ENCODE results near the gene VPS11.

VPS11 gene

DNA sequence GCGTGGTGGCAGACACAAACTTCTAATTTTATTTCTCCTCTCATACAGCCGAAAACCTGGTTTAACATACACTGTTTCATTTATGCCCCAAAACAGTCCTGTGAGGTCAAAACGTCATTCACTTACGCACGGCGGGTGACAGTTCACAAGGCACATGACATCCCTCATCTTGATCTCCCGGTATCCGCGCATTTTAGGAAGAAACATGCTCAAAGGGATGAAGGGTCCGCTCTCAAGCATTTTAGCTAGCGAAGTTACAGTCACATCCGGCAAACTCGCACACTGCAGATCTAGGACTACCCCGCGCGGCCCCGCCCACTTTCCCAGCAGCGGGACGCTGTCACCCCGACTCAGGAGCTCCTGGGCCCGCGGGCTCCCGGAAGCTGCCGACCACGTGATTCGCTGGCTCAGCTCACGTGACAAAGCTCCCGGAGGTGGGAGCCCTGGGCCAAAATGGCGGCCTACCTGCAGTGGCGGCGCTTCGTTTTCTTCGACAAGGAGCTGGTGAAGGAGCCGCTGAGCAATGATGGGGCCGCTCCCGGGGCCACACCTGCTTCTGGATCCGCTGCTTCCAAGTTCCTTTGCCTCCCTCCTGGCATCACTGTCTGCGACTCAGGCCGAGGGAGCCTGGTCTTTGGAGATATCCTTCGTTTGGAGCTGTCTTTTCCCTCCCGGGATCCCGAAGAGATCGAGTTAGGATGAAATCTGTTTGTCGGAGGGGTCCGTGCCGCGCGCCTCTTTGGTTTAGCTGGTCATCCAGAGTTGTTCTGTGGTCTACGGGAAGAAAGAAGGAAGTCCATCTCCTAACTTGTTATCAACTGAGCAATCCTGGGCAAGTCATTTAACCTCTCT, at the start of gene VPS11:
TSS of gene VPS11 (plus strand) at position 448 of the 852 bp plus-strand sequence. CDS start at position 454, 6 bp downstream.
- DNase-seq (ENCODE audit: low read depth): peak; percentile 99

DNA sequence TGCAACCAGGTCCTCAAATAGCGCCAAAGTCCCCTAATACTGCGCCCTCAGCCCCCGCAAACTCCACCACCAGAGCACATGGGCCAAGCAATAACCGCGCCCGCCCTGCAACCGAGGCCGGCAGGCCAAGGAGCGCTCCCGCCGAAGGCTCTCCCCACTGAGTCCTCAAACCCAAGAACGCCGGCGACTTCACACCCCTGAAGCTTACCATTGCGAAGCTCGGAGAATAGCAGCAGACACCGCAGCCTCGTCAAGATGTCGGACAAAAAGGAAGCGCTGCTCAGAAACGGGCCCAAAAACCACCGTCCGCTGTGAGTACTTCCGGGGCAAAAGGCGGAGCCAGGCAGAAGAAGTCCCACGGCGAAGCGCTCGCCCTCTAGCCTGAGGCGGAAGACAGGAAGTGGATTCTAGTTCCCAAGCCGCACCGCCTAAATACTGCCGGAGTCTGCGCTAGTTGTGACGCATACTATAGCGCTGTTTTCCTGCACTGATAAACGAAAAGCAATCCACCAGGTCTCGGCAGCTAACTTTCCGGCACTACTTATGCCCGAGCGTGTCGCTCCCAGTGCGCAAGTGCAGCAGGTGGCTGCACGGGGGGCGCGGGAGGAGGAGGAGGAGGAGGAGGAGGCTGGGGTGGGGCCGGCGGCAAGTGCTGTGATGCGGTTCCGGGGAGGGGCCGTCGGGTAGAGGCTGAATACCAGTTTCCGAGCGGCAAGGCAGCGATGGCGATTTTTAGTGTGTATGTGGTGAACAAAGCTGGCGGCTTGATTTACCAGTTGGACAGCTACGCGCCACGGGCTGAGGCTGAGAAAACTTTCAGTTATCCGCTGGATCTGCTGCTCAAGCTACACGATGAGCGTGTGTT, 49.3 kb upstream of the VPS11 start, which contains the start of the genes RPS25 and TRAPPC4:
TSS of gene RPS25 (minus strand) at position 270 of the 865 bp plus-strand sequence. CDS start at position 211, 59 bp downstream.
TSS of gene TRAPPC4 (plus strand) at position 693 of the 865 bp plus-strand sequence. CDS start at position 723, 30 bp downstream.
- DNase-seq (ENCODE audit: low read depth): peak; percentile 97

DNA sequence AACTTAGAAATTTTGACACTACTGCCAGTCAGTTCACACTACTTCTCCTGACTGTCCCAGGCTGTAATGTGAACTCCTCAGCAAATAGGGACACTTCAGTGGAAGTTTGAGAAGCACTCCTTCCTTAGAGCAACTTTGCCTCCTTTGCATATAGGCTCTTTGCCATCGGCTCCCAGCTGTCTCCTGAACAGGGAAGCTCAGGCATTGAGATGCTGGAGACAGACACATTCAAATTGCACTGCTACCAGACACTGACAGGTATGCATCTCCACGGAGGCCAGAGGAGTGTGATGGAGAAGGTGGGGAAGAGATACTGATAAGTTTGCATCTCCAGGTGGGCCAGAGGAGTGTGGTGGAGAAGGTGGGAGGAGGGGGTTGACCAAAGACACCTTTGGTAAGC, 47.6 kb upstream of the VPS11 start:
- DNase-seq (ENCODE audit: low read depth): no peak

DNA sequence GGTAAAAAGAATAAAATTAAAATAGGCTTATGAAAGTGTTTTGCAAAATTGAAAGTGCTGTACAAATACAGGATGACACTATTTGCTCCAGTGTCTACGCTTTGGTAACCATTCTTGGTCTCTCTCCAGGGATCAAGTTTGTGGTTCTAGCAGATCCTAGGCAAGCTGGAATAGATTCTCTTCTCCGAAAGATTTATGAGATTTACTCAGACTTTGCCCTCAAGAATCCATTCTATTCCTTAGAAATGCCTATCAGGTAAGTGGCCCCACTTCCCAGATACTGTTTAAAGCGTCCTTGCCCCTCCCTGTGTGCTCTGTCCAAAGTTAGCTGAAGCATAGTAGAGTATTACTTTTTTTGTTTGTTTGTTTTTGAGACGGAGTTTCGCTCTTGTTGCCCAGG, 46.0 kb upstream of the VPS11 start:
- DNase-seq (ENCODE audit: low read depth): no peak

DNA sequence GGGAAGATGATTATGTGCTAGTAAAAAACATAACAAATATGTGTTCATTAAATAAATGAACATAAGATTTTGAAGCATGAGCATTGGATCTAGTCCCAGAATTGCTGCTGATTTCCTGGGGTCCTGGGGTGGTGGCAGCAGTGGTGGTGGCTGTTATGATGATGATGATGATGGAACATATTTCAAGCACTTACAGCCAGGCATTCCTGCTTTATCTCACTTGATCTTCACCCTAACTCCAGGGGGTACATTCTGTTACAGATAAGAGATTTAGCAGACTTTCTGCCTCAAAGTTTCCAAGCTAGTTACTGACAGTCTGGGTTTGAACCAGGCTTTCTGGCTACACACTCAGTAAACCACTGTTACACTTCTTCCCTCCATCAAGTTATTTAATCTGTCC, 43.9 kb upstream of the VPS11 start:
- DNase-seq (ENCODE audit: low read depth): no peak

DNA sequence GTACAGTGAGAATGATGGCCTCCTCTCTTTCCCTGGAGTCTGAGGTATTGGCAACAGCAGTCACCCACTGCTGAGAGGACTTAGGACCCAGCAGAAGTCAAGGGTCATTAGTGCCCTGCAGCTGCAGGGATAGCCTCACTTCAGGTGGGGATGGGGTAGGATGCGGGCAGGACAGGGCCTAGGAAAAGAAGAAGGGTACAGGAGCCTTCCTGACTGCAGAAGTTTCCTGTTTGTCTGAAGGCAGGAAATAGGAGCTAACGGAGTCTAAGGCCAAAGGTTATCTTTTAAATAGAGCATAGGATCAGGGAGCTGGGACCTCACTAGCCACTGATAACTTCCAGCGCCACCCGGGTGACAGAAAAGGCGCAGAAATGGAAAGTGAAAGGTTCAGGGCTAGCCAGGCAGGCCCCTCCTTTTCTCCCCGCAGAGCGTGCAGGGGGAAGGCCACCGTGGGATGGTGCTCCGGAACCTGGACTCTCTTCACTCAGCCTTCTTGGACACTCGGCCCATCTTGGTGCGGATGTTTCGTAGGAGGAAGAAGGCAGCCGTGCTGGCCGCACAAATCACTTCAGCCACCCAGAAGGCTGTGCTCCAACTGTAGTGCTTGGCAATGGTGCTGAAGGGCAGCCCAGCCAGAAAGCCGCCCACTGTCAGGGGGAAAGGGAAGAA, 43.1 kb upstream of the VPS11 start:
- DNase-seq (ENCODE audit: low read depth): no peak

DNA sequence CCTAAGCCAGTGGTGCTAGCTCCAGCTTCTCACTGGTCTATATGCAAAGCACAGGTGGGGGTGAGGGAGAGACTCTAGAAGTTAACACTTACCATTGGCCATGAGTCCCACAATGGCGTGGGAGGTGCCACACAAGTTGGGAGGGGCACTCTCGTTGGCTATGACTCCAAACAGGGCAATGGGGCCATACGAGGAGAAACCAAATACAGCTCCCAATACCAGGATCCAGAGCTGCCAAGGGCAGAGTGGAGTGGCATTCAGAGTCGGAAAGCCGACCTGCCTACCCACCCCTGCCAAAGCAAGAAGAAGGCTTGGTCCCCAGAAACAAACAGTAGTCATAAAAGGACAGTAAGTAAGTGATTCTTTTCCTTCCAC, 42.5 kb upstream of the VPS11 start:
- DNase-seq (ENCODE audit: low read depth): no peak

DNA sequence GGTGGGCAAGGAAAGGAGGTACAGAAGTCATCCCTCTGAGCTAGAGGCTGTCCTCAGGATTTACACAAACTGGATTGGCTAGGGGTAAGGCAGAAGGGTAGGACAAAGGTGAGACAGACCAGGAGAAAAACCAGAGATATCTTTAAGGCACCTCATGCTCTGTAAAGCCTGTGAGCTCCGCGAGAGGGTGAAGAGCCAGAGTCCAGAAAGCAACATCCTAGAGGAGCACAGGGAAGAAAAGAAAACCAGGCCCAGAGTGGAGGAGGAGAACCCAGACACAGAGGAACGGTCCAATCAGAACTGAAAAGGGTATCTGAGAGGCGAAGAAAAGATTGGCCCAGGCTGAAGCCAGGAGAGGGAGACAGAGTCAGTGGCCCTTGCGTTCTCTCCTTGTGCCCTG, 42.1 kb upstream of the VPS11 start:
- DNase-seq (ENCODE audit: low read depth): no peak

DNA sequence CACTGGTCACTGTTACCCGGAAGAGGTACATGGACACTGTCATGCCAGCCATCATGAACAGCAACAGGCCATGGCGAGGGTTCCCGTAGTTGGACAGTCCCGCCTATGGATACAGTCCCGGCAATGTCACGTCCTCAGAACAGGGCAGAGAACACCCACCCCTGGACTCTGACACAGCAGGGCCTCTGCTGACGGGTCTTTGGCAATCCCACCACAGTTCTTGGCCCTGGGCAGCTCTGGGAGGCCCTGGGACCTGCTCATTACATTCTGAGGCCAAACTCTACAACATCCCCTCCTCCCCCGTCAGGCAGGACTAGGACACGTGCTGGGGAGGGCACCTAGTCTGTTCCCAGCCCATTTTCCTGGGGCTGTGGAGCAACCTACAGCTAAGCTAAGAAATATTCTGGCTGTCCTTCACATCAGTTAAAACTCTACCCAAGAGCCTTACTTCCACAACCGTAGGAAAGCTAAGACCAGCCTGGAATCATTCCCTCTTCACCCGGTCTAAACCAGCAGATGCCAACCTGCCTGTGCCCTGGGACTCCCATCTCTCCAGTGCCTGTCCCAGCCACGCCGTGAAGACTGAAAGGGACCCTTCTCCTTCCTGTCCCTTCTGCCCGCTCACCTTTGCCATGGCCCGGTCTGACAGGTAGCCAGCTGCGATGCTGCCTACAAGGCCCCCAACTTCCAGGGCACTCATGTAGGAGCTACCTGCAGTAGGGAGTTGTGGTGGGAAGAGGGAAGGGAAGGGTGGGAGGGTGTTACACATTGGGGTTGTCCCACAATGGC, 41.4 kb upstream of the VPS11 start:
- no peak for DNase-seq (ENCODE audit: low read depth)

DNA sequence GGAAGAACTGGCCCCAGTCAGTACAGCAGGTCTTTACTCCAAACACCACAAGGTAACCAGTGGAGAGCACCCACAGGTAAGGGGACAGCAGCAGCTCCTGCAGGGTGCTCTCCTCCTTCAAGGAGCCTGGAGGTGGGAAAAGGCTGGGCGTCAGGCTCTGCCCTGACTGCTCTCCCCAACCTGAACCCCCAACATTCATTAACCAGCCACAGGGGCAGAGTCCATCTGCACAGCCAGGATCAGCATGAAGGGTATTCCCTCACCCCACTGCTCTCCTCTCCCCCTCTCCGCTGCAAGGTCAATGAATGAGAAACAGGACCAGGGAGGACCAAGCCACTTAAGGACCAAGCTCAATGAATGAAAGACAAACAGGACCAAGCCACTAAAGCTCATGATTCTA, 40.6 kb upstream of the VPS11 start:
- DNase-seq (ENCODE audit: low read depth): no peak

DNA sequence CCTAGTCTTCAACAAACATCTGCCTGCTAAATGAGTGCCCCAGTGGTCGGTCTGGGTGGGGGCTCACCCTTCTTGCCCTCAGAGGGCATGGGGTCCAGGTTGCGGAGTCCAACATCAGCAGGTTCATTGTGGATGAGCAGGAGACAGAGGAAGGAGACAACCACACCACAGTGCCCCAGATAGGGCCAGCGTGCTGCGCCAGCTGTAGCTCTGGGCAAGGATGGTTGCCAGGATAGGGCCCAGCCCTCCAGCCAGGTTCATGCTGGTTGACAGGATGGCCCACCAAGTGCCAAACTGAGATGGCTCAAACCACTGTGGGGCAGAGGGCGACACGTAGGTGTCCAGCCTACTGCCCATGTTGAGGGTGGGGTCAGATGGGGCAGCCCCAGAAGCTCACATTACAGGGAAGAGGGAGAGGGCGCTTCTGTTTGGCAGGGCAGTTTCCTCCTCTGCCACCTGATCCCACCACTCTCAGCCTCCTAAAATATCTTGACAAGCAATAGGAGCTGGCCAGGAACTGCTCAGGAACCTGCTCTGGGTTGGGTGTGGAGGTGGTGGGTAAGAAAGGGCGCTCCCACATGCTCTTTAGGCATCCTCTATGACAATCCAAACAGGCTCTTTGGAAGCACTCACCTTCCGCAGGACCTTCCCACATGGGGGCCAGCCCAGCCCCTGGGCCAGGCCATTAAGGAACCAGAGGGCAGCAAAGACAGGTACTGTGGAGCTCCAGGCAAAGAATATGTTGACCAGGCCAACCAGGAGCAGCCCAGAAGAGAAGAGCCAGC, 39.9 kb upstream of the VPS11 start:
- DNase-seq (ENCODE audit: low read depth): no peak

DNA sequence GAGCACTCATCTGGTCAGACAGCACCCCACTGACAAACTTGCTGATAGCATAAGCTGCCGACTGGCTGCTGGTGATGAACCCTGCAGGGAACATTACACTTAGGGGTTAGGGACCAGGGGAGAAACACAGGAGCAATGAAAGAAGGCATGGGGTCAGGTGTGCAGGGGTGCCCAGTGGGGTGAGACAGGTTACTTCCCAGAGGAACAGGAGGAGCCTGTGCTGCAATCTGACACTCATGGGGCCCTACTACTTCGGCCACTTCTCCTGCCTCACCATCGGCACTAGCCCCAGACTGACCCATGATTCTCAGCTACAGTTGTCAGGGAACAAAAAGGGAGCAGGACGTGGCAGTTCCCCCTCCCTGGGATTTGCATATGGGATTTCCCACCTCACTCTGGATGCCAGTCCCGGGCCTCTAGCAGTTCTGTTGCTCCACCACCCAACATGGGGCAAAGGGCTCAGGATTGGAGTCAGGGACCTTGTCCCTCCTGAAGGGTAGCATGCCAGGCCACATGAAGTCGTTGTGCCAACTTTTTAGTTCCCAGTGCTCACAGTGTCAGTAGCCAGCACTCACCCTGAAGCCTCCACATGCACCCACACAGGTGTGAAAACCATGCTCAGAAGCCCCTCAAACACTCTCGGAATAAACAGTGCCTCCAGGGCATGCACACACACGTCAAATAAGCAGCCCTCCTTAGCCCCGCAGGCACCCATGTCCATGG, 39.1 kb upstream of the VPS11 start:
- no peak for DNase-seq (ENCODE audit: low read depth)

DNA sequence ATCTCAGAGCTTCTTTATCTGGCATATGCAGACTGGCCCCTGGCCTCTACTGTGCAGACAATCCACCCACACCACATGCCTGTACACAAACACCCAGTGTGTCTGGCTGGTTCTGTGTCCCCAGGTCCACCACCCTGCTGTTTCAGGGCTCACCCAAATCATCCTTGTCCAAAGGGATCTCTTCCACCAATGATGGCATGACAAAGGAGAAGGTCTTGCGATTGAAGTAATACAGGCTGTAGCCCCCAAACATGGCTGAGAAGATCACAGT, 38.6 kb upstream of the VPS11 start:
- no peak for DNase-seq (ENCODE audit: low read depth)

DNA sequence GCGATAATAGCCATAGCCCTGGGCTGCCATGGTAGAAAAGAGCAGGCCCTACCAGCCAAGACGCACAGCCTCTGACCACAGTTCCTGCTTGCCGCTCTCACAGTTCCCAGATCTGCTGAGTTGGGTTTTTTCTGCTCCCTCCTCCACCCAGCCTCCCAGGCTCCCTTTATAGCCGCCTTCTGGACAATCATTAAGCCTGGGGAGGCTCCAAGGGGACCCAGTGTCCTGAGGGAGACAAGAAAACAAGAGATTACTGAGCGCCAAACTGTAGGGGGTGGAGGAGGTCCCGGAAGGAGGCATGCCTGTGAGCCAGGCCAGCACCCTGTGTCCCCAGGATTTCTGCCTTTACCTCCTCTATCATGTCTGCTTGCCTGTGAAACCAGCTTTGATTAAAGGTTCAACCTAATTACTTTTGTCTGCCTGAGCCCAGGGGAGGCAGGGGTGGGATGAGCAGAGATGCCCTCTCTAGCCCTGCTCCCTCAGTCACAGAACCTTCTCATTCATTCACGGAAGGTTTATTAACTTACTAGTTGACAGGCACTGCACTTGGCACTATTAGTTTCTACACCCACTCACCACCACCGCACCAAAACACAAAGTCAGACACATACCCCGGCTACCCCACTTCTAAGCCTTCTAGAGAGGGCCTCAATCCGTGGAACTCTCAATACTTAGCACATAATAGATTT, 38.1 kb upstream of the VPS11 start:
- DNase-seq (ENCODE audit: low read depth): no peak

DNA sequence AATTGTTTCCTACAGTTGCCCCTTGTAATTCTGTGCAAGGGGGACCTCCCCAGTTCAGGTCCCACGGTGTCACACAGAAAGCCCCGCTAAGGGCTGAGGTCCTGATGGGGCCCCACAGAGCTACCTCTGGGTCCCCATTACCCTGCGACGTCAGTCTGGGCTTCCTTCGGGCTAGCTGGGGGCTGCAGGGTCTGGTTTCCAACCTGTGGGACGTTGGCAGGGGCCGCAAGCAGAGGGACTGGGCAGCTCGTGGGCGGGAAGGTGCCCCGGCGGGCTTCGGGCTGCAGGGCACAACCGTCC, 37.6 kb upstream of the VPS11 start:
- DNase-seq (ENCODE audit: low read depth): no peak

DNA sequence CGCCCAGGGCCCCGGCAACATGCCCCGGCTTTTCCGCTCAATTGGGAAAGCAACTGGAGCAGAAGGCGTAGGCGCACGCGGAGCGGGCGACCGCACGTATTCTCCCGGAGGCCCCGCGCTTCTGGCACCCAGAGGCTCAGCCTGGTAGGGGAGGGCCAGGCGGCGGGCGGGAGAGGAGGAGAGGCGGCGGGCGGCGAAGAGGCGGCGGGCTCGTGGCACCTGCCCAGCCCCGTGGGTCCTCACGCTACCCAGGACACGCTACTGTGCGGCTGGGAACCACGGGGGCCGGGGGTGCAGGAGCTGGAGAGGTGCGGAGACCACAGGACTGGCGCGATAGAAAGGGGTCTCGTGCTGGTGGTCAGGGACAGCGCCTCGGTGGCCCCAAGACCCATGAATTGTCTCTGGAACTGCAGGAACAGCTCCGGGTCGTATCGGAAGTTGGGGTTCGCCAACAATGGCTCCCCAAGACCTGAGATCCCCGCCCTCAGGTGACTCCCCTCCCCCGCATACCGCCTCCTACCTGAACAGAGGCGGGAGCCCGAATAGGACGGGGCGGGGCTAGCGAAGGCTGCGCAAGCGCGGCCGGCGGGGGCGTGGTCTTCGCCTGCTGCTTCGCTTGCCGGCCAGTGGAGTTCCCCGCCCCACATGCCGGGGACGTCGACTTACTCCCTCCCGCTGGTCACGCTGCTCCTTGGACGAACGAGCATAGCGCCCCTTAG, 37.1 kb upstream of the VPS11 start, which contains the start of gene SLC37A4:
TSS of gene SLC37A4 (minus strand) at position 549 of the 719 bp plus-strand sequence.
- DNase-seq (ENCODE audit: low read depth): peak; percentile 98

DNA sequence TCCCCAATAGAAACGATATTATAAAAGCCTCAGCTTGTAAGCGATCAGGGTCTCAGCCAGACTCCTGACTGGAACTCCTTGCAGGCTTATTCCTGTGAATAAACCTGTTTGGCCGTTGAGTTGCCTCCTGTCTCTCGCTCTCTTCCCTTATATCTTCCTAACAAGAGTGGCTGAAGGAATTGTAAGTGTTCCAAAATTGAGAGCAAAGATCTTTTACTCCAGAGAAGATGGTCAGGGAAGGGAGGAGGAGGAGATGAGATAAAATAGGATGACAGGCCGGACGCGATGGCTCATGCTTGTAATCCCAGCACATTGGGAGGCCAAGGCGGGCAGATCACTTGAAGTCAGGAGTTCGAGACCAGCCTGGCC, 35.7 kb upstream of the VPS11 start:
- no peak for DNase-seq (ENCODE audit: low read depth)

DNA sequence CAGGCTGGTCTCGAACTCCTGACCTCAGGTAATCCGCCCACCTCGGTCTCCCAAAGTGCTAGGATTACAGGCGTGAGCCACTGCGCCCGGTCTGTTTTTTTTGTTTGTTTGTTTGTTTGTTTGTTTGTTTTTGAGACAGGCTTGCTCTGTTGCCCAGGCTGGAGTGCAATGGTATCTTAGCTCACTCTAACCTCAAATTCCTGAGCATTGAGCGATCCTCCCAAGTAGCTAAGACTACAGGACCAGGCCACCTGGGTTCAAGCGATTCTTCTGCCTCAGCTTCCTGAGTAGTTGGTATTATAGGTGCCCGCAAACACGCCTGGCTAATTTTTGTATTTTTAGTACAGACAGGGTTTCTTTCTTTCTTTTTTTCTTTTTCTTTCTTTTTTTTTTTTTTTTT, 34.2 kb upstream of the VPS11 start:
- peak; percentile 40 for DNase-seq (ENCODE audit: low read depth)

DNA sequence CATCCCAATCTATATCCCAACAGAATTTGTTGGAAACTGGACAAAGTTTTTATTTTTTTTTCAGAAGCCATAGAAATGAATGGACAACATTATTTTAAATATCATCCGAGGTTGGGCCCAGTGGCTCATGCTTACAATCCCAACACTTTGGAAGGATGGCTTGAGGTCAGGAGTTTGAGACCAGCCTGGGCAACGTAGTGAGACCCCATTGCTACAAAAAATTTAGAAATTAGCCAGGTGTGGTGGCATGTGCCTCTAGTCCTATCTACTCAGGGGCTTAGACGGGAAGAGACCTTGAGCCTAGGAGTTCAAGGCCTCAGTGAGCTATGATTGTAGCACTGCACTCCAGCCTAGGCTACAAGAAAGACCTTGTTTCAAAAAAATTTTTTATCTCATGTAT, 32.8 kb upstream of the VPS11 start:
- DNase-seq (ENCODE audit: low read depth): no peak
